Measurements from ENCODE around the gene XRCC2. TPM values are rescaled to one million over a fixed set of nuclear protein-coding genes. Genes with fewer than 3 reads are reported as not detected.

The XRCC2 gene
- total RNA-seq, 1 donor from 2014 or later, result 0.46 TPM

- ATAC-seq (no peak), DNase-seq (no peak)
- H3K9me3 ChIP-seq, result no peaks in the 10 kb centered on the region
- H3K36me3 ChIP-seq, result no peaks in the 10 kb centered on the region
- H3K27me3 ChIP-seq, result no peaks in the 10 kb centered on the region
- intact Hi-C loops (cut with DNase I), result no loop called here
- no peak overlapping the region for H3K27ac ChIP-seq
- TF ChIP-seq, protein P1, sequence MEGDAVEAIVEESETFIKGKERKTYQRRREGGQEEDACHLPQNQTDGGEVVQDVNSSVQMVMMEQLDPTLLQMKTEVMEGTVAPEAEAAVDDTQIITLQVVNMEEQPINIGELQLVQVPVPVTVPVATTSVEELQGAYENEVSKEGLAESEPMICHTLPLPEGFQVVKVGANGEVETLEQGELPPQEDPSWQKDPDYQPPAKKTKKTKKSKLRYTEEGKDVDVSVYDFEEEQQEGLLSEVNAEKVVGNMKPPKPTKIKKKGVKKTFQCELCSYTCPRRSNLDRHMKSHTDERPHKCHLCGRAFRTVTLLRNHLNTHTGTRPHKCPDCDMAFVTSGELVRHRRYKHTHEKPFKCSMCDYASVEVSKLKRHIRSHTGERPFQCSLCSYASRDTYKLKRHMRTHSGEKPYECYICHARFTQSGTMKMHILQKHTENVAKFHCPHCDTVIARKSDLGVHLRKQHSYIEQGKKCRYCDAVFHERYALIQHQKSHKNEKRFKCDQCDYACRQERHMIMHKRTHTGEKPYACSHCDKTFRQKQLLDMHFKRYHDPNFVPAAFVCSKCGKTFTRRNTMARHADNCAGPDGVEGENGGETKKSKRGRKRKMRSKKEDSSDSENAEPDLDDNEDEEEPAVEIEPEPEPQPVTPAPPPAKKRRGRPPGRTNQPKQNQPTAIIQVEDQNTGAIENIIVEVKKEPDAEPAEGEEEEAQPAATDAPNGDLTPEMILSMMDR (IDR thresholded peaks at IDR 0.05), result no peak
- H3K4me3 ChIP-seq, result no peak overlapping the region
- H3K4me1 ChIP-seq, result no peaks in the 10 kb centered on the region
Measured at GRCh38 chr7:152643979-152644559, 31.9 kb downstream of the XRCC2 start.

- Histone ChIP-seq H3K36me3 (no peaks in the 10 kb centered on the region), H3K9me3 (no peaks in the 10 kb centered on the region), H3K27me3 (no peaks in the 10 kb centered on the region), H3K4me1 (no peaks in the 10 kb centered on the region), H3K27ac (no peak overlapping the region), H3K4me3 (no peak overlapping the region)
- no peak for DNase-seq
- TF ChIP-seq, protein P1 (IDR thresholded peaks at IDR 0.05), result no peak
- no peak for ATAC-seq
- intact Hi-C loops (cut with DNase I), result no loop called here
Measured at GRCh38 chr7:152641384-152641783, 34.6 kb downstream of the XRCC2 start.

DNA sequence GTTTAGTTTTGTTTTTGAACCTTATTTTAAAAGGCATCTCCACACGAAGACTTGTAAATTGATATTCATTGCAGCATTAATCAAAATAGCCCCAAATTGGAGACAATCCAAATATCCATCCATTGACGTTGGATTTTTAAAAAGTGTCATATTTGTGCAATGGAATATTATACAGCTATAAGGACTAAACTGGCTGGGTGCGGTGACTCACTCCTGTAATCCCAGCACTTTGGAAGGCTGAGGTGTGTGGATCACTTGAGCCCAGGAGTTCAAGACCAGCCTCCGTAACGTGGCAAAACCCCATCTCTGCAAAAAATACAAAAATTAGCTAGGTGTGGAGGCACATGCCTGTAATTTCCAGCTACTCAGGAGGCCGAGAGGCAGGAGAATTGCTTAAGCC is 35.1 kb downstream of the XRCC2 start:
- no peak for DNase-seq
- intact Hi-C loops (cut with DNase I), result no loop called here
- TF ChIP-seq, protein P1 (IDR thresholded peaks at IDR 0.05), result no peak
- no peak for ATAC-seq
- Histone ChIP-seq H3K4me1 (no peaks in the 10 kb centered on the region), H3K9me3 (no peaks in the 10 kb centered on the region), H3K27me3 (no peaks in the 10 kb centered on the region), H3K36me3 (no peaks in the 10 kb centered on the region), H3K27ac (no peak overlapping the region), H3K4me3 (no peak overlapping the region)

DNA sequence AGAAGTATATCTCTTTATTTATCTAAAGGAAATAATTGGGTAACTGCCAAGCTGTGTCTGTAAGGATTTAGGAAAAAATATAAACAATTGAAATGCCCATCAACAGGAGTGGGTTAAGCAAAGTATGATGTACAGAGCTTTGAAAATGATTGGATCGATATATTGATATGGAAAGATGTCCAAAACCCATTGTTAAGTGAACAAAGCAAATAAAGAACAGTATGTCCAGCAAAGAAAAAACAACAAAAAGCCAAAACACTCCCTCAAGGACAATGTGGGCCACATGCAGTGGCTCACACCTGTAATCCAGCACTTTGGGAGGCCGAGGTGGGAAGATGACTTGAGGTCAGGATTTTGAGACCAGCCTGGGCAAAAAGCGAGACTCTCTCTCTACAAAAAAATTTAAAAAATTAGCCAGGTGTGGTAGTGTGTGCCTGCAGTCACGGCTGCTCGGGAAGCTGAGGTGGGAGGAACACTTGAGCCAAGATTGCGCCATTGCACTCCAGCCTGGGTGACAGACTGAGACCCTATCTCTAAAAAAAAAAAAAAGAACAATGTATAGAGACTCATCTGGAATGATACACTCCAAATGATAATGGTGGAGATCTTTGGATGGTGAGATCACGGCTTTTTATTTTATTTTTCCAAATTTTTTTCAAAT is 37.9 kb downstream of the XRCC2 start:
- Histone ChIP-seq H3K4me1 (no peaks in the 10 kb centered on the region), H3K4me3 (no peak overlapping the region), H3K27ac (no peak overlapping the region), H3K27me3 (no peaks in the 10 kb centered on the region), H3K9me3 (no peaks in the 10 kb centered on the region), H3K36me3 (no peaks in the 10 kb centered on the region)
- ATAC-seq (no peak), DNase-seq (no peak)
- intact Hi-C loops (cut with DNase I), result no loop called here
- TF ChIP-seq, protein P1 (IDR thresholded peaks at IDR 0.05), result no peak

- Histone ChIP-seq H3K27me3 (no peaks in the 10 kb centered on the region), H3K4me1 (no peaks in the 10 kb centered on the region), H3K9me3 (no peaks in the 10 kb centered on the region), H3K27ac (no peak overlapping the region), H3K4me3 (no peak overlapping the region), H3K36me3 (no peaks in the 10 kb centered on the region)
- intact Hi-C loops (cut with DNase I), result no loop called here
- ATAC-seq (no peak), DNase-seq (no peak)
- TF ChIP-seq, protein P1 (IDR thresholded peaks at IDR 0.05), result no peak
Measured at GRCh38 chr7:152637161-152637560, 38.8 kb downstream of the XRCC2 start.

All from upper lobe of right lung (tissue), 1 donor.